Activated CD4-positive, alpha-beta T cell treated with anti-CD3 and anti-CD28 coated beads, Interleukin-2, amount 10 ng/mL, durations not matched to agents 24 days and 14 days (primary cell): Measurements from ENCODE around the gene CBLB. TPM values are rescaled to one million over a fixed set of nuclear protein-coding genes. Genes with fewer than 3 reads are reported as not detected.
A peak's percentile ranks its signal among the peaks of the same experiment; 100 is the strongest.

Experiments used
- DNase-seq: peaks from one replicate; pipeline ENCODE4 v3.0.0; 2022
- H3K27ac Mint-ChIP-seq: one replicate; pipeline ENCODE4 v1.8.0; 2022; ENCODE audit warnings: mild to moderate bottlenecking, mixed read lengths
- H3K27me3 Mint-ChIP-seq: one replicate; pipeline ENCODE4 v1.8.0; 2022; ENCODE audit warnings: mixed read lengths
- H3K36me3 Mint-ChIP-seq: one replicate; pipeline ENCODE4 v1.8.0; 2022; ENCODE audit warnings: low read depth, mild to moderate bottlenecking, mixed read lengths
- H3K4me1 Mint-ChIP-seq: one replicate; pipeline ENCODE4 v1.8.0; 2021; ENCODE audit warnings: mixed read lengths
- H3K4me3 Mint-ChIP-seq: one replicate; pipeline ENCODE4 v1.8.0; 2022; ENCODE audit warnings: mild to moderate bottlenecking, moderate library complexity, mixed read lengths
- H3K9me3 Mint-ChIP-seq: one replicate; pipeline ENCODE4 v1.8.0; 2021; ENCODE audit warnings: mixed read lengths
- intact Hi-C: fragments of 100-400 bp; cut with micrococcal nuclease; formaldehyde crosslinking; loops from one replicate; pipeline ENCODE4 v1.15.1; 2023
- total RNA-seq: library from RNA; stranded (reverse); gene quantifications from 2 replicates; pipeline ENCODE4 v1.2.3, GENCODE V29; 2022

The CBLB gene
- total RNA-seq, 1 donor from 2014 or later = 183 TPM

DNA sequence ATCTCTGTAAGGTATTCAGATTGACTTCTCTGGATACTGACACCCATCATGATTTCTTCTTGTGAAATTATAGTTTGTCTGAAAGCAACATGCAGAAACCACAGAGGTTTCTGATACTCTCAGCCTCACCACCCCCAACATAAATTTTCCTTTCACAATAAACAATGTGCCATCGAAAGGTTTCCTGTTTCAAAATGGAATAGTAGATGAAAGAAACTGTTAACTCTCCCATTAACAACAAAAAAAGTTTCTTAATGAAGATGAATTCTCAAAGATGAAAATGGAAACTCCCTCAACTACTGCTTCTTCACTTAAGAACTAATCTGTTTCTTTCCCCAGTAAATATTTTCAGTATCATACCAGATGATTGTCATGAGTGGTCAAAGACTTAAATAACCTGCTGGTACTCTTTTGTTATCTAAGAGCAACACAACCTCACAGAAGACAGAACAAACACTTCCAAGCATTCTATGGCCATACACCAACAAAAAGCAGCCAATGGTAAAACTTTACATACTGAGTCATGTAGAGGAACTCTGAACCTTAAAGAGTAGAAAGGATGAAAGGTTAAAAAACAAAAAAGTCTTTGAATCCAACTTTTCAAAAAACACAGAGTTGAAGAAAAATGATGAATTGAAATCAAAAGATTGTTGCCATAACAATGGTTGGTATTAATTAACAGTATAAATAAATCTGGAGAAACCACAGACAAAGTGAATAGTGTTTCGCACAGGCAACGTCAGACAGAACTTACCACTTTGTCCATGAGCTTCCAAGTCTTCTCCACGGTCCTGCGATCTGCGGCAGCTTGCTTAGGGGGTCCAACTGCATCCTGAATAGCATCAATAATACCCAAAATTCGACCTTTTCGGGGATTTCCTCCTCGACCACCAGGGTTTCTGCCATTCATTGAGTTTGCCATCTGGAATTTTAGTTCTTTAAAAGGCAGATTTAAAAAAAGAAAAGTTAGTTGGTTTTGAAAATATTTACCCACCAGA lies 1.9 kb downstream of the CBLB start:
- Mint-ChIP-seq H3K9me3 (no peaks in the 10 kb centered on the region), H3K27me3 (no peaks in the 10 kb centered on the region), H3K27ac (peak overlapping the region; percentile 98), H3K4me1 (peaks cover 32% of the 10 kb centered on the region), H3K4me3 (peak overlapping the region; percentile 93), H3K36me3 (peaks cover 43% of the 10 kb centered on the region)
- intact Hi-C loops = loop anchor here (1.0 to 5.0 kb wide), 10 partner anchors 20 to 605 kb away; no protein-coding TSS in a partner anchor
- peak; percentile 78 for DNase-seq

GRCh38 chr3:105865867-105866350 lies 2.9 kb downstream of the CBLB start:
- Mint-ChIP-seq H3K36me3 (peaks cover 43% of the 10 kb centered on the region), H3K27me3 (no peaks in the 10 kb centered on the region), H3K4me3 (peak overlapping the region; percentile 93), H3K4me1 (peaks cover 26% of the 10 kb centered on the region), H3K9me3 (no peaks in the 10 kb centered on the region), H3K27ac (peak overlapping the region; percentile 98)
- intact Hi-C loops = loop anchor here (1.0 to 5.0 kb wide), 9 partner anchors 19 to 606 kb away; no protein-coding TSS in a partner anchor
- no peak for DNase-seq

- H3K4me1 Mint-ChIP-seq = peaks cover 26% of the 10 kb centered on the region
- H3K9me3 Mint-ChIP-seq = no peaks in the 10 kb centered on the region
- intact Hi-C loops = loop anchor here (5.0 kb wide), 2 partner anchors 367 to 607 kb away; no protein-coding TSS in a partner anchor
- H3K27me3 Mint-ChIP-seq = no peaks in the 10 kb centered on the region
- H3K4me3 Mint-ChIP-seq = peak overlapping the region; percentile 93
- DNase-seq = no peak
- H3K27ac Mint-ChIP-seq = peak overlapping the region; percentile 21
- H3K36me3 Mint-ChIP-seq = peaks cover 48% of the 10 kb centered on the region
These were observed 3.7 kb downstream of the CBLB start for GRCh38 chr3:105865016-105865623.

DNA sequence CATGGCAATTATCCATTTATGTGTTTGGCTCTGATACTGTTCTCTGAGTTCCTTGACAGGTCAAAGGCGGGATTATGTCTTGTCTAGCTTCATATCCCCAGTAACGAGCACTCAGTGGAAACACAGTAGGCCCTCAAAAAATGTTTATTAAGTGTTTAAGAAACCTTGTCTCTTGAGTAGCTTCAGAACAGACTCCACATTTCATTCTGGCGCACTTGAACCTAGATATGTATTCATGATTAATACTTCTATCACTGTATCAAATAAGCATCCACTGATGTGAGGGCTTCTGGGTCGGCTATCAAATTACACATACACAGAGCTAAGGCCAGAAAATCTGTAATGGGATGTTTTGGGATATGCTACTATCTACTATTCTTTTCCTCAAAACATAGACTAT lies 4.6 kb downstream of the CBLB start:
- no peaks in the 10 kb centered on the region for H3K9me3 Mint-ChIP-seq
- DNase-seq = no peak
- no peaks in the 10 kb centered on the region for H3K27me3 Mint-ChIP-seq
- H3K36me3 Mint-ChIP-seq = peaks cover 55% of the 10 kb centered on the region
- peaks cover 22% of the 10 kb centered on the region for H3K4me1 Mint-ChIP-seq
- intact Hi-C loops = no loop called here
- H3K27ac Mint-ChIP-seq = peak overlapping the region; percentile 50
- H3K4me3 Mint-ChIP-seq = peak overlapping the region; percentile 93

DNA sequence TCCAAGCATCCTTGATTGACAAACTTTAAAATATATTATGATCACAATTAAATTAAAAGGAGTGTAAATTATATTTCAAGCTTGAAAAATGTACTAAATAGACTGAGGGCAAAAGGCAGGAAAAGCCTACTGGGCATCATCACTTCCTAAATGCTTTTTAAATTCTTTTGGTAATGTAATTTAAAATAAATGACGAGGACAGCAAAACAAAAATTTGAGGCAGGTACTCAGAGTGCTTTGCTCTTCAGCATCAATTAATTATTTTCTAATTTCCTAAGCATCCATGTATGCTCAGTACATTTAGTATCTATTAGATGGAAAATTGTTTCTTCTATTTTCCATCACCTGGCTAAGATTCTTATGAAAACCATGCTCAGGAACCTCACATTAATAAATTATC lies 5.2 kb downstream of the CBLB start:
- Mint-ChIP-seq H3K4me1 (peaks cover 25% of the 10 kb centered on the region), H3K36me3 (peaks cover 59% of the 10 kb centered on the region), H3K27ac (peak overlapping the region; percentile 50), H3K4me3 (peak overlapping the region; percentile 93), H3K27me3 (no peaks in the 10 kb centered on the region), H3K9me3 (no peaks in the 10 kb centered on the region)
- intact Hi-C loops = no loop called here
- no peak for DNase-seq

DNA sequence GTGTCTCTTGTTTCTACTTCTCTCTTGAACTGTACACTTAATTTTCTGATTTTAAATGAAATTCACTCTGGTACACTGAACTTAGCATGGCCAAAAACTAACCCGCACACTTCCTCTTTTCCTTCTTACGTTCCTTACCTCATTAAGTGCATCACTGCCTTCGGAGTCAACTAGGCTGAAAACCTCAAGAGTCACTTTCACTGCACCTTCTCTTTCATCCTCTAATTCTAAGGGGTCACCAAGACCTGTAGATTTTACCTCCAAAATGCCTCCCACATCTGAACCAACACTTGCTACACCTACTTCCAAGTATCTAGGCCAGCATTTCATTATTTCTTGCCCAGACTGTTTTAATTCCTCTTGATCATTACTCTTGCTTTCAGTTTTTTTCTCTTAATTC lies 6.6 kb downstream of the CBLB start:
- H3K36me3 Mint-ChIP-seq = peaks cover 60% of the 10 kb centered on the region
- no peak overlapping the region for H3K4me3 Mint-ChIP-seq
- H3K4me1 Mint-ChIP-seq = peaks cover 33% of the 10 kb centered on the region
- no peaks in the 10 kb centered on the region for H3K27me3 Mint-ChIP-seq
- H3K27ac Mint-ChIP-seq = no peak overlapping the region
- intact Hi-C loops = loop anchor here (1.0 kb wide), 1 partner anchor 8 kb away; no protein-coding TSS in a partner anchor
- H3K9me3 Mint-ChIP-seq = no peaks in the 10 kb centered on the region
- DNase-seq = no peak

DNA sequence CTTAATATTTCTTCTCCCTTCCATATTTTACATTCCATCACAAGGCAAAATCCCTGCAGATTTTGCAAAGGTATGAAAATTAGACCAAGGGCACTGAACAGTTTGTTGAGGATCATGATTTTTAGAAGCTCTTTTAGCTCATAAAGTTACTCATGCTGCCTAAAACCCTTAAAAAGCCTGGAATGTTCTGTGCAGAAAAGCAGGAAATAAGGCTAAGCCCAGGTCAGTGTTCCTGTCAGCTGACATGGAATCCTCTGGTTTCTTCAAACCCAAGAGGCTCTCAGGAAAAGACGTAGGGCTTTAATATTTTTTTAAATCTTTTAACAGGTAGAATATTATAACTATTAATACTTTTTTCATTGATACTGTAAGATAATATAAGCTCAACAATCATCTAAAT lies 8.2 kb downstream of the CBLB start:
- no peak for DNase-seq
- Mint-ChIP-seq H3K4me3 (no peak overlapping the region), H3K27me3 (no peaks in the 10 kb centered on the region), H3K4me1 (peaks cover 31% of the 10 kb centered on the region), H3K36me3 (peaks cover 56% of the 10 kb centered on the region), H3K27ac (no peak overlapping the region), H3K9me3 (no peaks in the 10 kb centered on the region)
- intact Hi-C loops = no loop called here

GRCh38 chr3:105858017-105858416 lies 10.8 kb downstream of the CBLB start:
- peaks cover 59% of the 10 kb centered on the region for H3K36me3 Mint-ChIP-seq
- DNase-seq = no peak
- H3K4me1 Mint-ChIP-seq = peaks cover 32% of the 10 kb centered on the region
- intact Hi-C loops = no loop called here
- peaks cover 9% of the 10 kb centered on the region for H3K9me3 Mint-ChIP-seq
- peak overlapping the region; percentile 45 for H3K4me3 Mint-ChIP-seq
- peak overlapping the region; percentile 46 for H3K27ac Mint-ChIP-seq
- H3K27me3 Mint-ChIP-seq = no peaks in the 10 kb centered on the region

- Mint-ChIP-seq H3K4me1 (peaks cover 32% of the 10 kb centered on the region), H3K27me3 (no peaks in the 10 kb centered on the region), H3K27ac (peak overlapping the region; percentile 46), H3K9me3 (peaks cover 9% of the 10 kb centered on the region), H3K36me3 (peaks cover 63% of the 10 kb centered on the region), H3K4me3 (peak overlapping the region; percentile 45)
- DNase-seq = no peak
- intact Hi-C loops = no loop called here
These were observed 11.2 kb downstream of the CBLB start for GRCh38 chr3:105857601-105858000.

- Mint-ChIP-seq H3K36me3 (peaks cover 69% of the 10 kb centered on the region), H3K9me3 (peaks cover 9% of the 10 kb centered on the region), H3K4me3 (no peak overlapping the region), H3K27ac (no peak overlapping the region), H3K27me3 (no peaks in the 10 kb centered on the region), H3K4me1 (peaks cover 33% of the 10 kb centered on the region)
- no peak for DNase-seq
- intact Hi-C loops = no loop called here
These were observed 12.2 kb downstream of the CBLB start for GRCh38 chr3:105856605-105857004.

DNA sequence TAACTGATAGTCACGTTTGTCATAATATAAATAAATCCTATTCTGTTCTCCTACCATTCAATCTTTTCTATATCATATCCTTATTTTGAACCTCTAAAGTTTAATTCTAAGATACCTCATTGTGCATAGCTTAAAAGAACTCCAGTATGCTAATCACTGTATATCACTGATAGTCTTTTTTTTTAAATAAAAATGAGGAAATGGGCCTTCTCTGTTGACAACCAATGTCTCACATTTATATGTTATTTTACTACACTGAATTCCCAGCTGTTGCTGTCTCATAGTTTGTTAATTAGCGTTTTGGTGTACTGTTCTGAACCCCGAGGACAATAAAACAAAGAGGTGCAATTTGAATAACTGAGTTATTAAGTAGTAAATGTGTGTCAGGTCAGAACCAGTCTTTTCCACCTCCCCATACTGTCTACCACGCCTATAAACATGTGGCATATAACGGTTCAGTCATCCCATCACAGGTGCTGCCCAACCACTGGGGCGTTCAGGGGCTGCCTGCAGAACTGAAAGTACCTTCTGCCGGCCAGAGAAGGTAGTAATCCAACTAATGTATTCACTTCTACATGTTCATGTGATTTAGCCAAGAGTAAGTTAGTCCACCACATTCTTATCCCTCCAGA lies 14.9 kb downstream of the CBLB start:
- intact Hi-C loops = loop anchor here (1.0 kb wide), 1 partner anchor 8 kb away; no protein-coding TSS in a partner anchor
- no peak for DNase-seq
- H3K4me1 Mint-ChIP-seq = peaks cover 43% of the 10 kb centered on the region
- no peak overlapping the region for H3K4me3 Mint-ChIP-seq
- peaks cover 79% of the 10 kb centered on the region for H3K36me3 Mint-ChIP-seq
- H3K27me3 Mint-ChIP-seq = no peaks in the 10 kb centered on the region
- peaks cover 14% of the 10 kb centered on the region for H3K9me3 Mint-ChIP-seq
- no peak overlapping the region for H3K27ac Mint-ChIP-seq

DNA sequence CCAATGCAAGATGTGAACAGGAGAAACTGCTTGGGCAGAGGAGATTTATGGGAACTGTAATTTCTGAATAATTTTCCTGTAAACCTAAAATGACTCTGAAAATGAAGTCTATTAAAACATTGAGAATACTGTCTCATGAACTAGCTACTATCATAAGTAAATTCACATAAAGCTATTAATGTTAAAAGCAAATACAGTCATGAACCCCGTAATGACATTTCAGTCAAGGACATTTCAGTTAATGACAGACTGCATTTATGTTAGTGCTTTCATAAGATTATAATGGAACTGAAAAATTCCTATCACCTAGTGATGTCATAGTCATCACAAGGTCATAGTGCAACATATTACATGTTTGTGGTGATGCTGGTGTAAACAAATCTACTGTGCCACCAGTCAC lies 17.2 kb downstream of the CBLB start:
- Mint-ChIP-seq H3K4me3 (no peak overlapping the region), H3K27me3 (no peaks in the 10 kb centered on the region), H3K27ac (no peak overlapping the region), H3K36me3 (peaks cover 81% of the 10 kb centered on the region), H3K4me1 (peaks cover 54% of the 10 kb centered on the region), H3K9me3 (peaks cover 14% of the 10 kb centered on the region)
- intact Hi-C loops = no loop called here
- no peak for DNase-seq

DNA sequence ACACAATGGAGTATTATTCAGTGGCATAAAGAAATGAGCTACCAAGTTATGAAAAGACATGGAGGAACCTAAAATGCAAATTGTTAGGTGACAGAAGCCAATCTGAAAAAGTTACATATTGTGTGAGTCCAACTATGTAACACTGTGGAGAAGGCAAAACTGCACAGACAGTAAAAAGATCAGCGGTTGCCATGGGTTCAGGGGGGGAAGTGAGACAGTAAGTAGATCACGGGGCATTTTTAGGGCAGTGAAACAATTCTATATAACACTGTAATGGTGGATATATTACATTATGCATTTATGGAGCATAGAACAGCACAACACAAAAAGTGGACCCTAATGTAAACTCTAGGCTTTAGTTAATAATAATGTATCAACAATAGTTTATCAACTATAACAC lies 17.6 kb downstream of the CBLB start:
- H3K27ac Mint-ChIP-seq = peak overlapping the region; percentile 83
- H3K27me3 Mint-ChIP-seq = no peaks in the 10 kb centered on the region
- no peak overlapping the region for H3K4me3 Mint-ChIP-seq
- intact Hi-C loops = no loop called here
- peaks cover 78% of the 10 kb centered on the region for H3K36me3 Mint-ChIP-seq
- no peak for DNase-seq
- peaks cover 14% of the 10 kb centered on the region for H3K9me3 Mint-ChIP-seq
- H3K4me1 Mint-ChIP-seq = peaks cover 57% of the 10 kb centered on the region
